Stimulated activated CD8-positive, alpha-beta memory T cell treated with anti-CD3 and anti-CD28 coated beads, Interleukin-2, amount 100 ng/mL, for 1 hour (primary cell): Measurements from ENCODE around the gene TCF12.

Experiments used
- DNase-seq, 2 donors: peaks; one replicate each; pipeline ENCODE4 v3.0.0-alpha.2; 2020; ENCODE audit warnings: low read depth in 2 of 2

TCF12 gene

GRCh38 chr15:57296473-57297162, 378.2 kb downstream of the TCF12 start:
- DNase-seq = no peak

- no peak for DNase-seq
Observed at GRCh38 chr15:57297163-57297593, 378.7 kb downstream of the TCF12 start.

GRCh38 chr15:57297630-57298029, 379.2 kb downstream of the TCF12 start:
- DNase-seq = no peak

GRCh38 chr15:57298204-57298603, 379.8 kb downstream of the TCF12 start:
- no peak for DNase-seq

DNA sequence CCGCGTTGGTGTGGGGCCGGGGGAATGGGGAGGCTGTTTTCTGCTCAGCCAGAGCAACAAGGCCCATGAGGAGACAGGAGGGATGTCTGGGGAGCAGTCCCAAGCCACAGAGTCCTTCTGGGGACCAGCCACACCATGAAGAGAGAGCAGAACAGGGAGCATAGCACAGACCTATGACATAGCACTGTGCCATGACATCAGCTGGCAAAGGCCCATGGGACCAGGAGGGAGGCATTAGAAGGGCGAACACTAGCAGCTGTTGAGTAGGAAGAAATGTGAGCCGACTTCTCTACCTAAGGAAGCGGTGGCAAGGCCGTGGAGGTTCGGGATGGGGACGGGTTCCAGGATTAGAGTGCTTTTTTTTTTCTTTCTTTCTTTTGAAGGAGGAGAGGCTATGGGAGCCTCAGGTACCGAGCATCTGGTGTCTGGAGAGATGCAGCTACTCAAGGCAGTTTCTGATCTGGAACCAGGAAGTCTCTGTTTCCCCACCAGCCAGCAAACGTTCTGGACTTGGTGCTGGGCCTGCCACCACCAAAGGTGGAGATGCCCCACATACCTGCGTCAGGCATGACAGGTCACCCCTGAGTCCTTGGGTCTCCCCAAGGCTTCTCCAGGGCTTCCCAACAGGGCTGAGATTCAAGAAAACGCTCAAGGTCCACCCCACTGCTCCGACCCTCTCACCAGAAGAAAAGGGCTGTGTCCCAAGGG, 380.6 kb downstream of the TCF12 start:
- no peak for DNase-seq

- DNase-seq = no peak
Observed at GRCh38 chr15:57301307-57301706, 382.9 kb downstream of the TCF12 start.

DNA sequence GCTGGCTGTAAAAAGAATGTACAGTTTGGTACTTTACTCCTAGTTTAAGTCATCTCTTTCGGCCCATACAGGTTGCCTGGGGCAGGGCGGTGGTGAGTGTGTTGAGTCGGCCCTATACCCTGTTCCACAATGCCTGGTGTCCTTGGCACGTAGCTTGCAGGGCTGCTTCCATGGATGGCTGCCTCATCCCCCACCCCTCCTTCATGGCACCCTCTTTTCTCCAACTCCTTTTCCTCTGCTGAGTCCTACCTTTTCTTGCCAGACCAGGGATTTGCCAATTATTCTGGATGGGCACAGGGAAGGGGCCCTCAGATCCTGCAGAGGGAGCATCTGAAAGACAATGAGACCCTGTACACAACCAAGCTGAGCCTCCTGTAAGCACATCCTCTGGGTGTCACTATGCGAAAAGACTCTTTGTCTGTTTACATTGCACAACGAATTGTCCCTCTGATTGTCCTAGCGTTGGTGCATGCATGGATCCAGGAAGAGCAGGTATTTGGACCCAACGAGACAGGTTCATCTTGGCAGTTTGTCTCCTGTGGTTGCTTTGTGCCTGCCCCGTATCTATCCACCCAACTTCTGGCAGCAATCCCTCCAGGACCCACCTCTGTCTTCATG, 384.3 kb downstream of the TCF12 start:
- no peak for DNase-seq

GRCh38 chr15:57305009-57305408, 386.6 kb downstream of the TCF12 start:
- DNase-seq = no peak

- peak; percentile 64 to 74 for DNase-seq
Observed at GRCh38 chr15:57306161-57306943, 387.9 kb downstream of the TCF12 start.

DNA sequence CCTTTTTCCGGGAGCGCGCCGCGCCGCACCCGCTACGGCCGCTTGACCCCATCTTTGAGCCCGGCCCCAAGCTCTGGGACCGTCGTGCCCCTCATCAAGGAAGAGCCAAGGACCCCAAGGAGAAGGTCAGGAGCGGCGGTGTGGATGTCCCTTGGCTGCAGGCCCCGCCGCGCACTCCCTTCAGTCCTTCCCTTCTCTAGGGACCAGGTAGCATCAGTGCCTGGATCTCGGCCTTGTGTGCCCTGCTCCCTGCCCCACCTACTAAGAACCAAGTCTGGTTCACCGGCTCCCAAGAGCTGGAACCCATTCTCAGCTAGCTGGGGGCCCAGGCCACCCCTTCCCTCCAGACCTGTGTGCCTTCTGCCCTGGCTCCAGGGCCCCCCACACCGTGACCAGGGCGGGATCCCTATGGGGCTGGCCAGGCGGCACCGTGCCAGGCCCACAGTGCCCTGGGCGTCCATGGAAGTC, 388.5 kb downstream of the TCF12 start:
- DNase-seq = no peak

GRCh38 chr15:57307527-57308169, 389.2 kb downstream of the TCF12 start:
- no peak for DNase-seq

DNA sequence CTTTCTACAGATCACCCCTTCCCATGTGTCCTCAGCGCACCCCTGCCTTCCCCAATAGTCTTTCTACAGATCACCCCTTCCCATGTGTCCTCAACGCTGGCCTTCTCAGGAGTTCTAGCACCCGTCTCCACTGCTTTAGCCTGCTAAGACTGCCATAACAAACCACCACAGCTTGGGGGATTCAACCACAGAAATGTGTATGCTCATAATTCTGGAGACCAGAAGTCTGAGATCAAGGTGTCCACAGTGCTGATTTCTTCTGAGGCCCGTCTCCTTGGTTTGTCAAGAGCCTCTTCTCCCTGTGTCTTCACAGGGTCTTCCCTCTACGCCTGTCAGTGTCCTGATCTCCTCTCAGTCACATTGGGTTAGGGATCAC, 389.7 kb downstream of the TCF12 start:
- DNase-seq = no peak

DNA sequence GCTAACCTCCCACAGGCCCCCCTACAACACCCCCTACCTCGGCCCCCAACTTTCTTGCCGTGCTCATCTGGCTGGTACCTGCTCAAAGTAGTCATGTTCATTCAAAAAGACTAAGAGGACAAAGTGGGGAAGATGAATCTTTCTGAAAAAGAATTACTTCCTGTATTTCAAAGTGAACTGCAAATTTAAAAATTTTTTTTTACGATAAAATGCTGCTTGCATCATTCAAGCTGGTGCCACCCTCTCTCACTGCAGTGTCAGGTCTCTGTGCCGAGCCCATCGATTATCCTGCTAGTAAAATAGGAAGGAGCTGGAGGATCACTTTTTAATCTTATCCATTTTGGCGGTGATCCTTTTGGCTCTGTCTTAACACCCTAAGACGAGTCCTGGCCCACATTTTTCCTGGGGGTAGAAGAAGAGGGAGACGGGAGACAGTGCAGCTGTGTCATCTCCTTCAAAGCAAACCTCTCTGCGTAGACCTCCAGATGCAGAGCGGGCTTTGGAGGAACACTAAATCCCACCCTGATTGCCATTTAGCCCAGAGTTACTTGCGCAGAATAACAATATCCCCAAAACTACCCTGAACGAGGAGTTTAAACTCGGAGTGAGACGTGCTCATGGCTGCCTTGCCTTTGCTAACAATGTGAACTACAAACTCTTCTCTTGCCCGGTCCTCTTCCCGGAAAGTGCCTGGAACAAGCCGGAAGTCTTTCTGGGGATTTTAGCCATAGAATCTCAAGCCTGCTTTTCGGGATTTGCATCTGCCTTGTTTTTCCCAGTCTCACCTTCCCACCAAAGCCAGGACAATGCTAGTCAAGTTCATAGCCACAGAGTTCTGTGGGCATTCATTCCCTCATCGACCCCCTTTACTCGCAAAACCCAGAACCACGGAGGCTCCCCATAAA, 391.7 kb downstream of the TCF12 start:
- no peak for DNase-seq

- DNase-seq = no peak
Observed at GRCh38 chr15:57310876-57311275, 392.4 kb downstream of the TCF12 start.

GRCh38 chr15:57312006-57312317, 393.5 kb downstream of the TCF12 start:
- no peak for DNase-seq

GRCh38 chr15:57312318-57313133, 394.1 kb downstream of the TCF12 start:
- DNase-seq = no peak

GRCh38 chr15:57313134-57313483, 394.7 kb downstream of the TCF12 start:
- no peak for DNase-seq

DNA sequence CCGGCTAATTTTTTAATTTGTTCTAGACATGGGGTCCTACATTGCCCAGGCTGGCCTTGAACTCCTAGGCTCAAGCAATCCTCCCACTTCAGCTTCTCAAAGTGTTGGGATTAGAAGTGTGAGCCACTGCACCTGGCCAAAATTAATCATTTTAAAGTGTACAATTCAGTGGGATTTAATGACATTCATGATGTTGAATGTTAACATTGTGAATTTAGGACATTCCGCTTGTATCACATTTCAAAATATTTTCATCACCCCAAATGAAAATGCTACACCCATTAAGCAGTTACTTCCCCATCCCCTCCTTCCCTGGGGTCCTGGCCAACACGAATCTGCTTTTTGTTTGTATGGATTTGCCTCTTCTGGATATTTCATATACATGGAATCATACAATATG, 395.8 kb downstream of the TCF12 start:
- DNase-seq = no peak

- DNase-seq = no peak
Observed at GRCh38 chr15:57316451-57316850, 398.0 kb downstream of the TCF12 start.
